ENCODE results near the gene SCRN2.

DNA sequence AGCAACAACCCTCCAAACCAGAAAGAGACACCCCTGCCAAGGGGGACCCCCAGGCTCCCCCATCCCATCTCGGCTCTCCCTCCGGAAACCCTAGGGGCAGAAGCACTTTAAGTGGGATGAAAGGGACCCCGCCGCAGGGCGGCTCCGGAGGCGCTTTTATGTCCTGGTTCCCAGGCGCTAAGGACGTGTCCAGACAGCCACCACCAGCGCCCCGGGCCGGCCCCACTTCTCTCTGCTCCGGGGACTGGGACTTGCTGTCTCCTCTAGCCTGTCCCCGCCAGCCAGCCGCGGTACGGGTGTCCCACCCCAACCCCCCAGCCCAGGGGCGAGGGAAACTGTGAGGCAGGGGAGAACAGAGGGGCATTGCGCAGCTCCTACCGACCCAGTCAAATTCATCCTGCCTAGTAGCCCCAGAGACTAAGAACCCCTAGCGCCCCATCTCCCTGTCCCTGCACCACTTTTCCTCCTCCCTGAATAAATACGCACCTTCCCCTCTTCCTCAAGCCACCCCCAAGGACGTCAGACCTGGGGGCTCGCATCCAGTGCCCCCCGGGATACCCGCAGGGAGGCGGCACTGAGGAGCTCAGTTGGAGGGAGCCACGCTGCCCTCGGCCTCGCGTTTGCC, 5.8 kb upstream of the SCRN2 start:
- TF ChIP-seq, protein P1, sequence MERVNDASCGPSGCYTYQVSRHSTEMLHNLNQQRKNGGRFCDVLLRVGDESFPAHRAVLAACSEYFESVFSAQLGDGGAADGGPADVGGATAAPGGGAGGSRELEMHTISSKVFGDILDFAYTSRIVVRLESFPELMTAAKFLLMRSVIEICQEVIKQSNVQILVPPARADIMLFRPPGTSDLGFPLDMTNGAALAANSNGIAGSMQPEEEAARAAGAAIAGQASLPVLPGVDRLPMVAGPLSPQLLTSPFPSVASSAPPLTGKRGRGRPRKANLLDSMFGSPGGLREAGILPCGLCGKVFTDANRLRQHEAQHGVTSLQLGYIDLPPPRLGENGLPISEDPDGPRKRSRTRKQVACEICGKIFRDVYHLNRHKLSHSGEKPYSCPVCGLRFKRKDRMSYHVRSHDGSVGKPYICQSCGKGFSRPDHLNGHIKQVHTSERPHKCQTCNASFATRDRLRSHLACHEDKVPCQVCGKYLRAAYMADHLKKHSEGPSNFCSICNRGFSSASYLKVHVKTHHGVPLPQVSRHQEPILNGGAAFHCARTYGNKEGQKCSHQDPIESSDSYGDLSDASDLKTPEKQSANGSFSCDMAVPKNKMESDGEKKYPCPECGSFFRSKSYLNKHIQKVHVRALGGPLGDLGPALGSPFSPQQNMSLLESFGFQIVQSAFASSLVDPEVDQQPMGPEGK (CRISPR knock-in tag; IDR thresholded peaks at IDR 0.05; ENCODE audit: borderline replicate concordance): no peak
- TF ChIP-seq PPARA (CRISPR knock-in tag; IDR thresholded peaks at IDR 0.05; ENCODE audit: borderline replicate concordance) (no peak), ZFP3 (CRISPR knock-in tag; IDR thresholded peaks at IDR 0.05) (no peak), ZFP30 (CRISPR knock-in tag; IDR thresholded peaks at IDR 0.05) (no peak), ZNF70 (CRISPR knock-in tag; IDR thresholded peaks at IDR 0.05) (no peak), GLIS3 (CRISPR knock-in tag; IDR thresholded peaks at IDR 0.05) (no peak), ZNF8 (CRISPR knock-in tag; IDR thresholded peaks at IDR 0.05) (no peak), TOX (CRISPR knock-in tag; IDR thresholded peaks at IDR 0.05; ENCODE audit: borderline replicate concordance) (no peak), ARNTL (CRISPR knock-in tag; IDR thresholded peaks at IDR 0.05; ENCODE audit: borderline replicate concordance, low read depth) (no peak)
- TF ChIP-seq, protein P2, sequence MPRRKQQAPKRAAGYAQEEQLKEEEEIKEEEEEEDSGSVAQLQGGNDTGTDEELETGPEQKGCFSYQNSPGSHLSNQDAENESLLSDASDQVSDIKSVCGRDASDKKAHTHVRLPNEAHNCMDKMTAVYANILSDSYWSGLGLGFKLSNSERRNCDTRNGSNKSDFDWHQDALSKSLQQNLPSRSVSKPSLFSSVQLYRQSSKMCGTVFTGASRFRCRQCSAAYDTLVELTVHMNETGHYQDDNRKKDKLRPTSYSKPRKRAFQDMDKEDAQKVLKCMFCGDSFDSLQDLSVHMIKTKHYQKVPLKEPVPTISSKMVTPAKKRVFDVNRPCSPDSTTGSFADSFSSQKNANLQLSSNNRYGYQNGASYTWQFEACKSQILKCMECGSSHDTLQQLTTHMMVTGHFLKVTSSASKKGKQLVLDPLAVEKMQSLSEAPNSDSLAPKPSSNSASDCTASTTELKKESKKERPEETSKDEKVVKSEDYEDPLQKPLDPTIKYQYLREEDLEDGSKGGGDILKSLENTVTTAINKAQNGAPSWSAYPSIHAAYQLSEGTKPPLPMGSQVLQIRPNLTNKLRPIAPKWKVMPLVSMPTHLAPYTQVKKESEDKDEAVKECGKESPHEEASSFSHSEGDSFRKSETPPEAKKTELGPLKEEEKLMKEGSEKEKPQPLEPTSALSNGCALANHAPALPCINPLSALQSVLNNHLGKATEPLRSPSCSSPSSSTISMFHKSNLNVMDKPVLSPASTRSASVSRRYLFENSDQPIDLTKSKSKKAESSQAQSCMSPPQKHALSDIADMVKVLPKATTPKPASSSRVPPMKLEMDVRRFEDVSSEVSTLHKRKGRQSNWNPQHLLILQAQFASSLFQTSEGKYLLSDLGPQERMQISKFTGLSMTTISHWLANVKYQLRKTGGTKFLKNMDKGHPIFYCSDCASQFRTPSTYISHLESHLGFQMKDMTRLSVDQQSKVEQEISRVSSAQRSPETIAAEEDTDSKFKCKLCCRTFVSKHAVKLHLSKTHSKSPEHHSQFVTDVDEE (CRISPR knock-in tag; IDR thresholded peaks at IDR 0.05): no peak

Data from SK-N-SH treated with all-trans-retinoic acid at 6 μM for 48 hours (cell line).